Left lobe of liver (tissue), 2 donors: ENCODE results near the gene ITGB2. TPM values are rescaled to one million over a fixed set of nuclear protein-coding genes. Genes with fewer than 3 reads are reported as not detected.

ENCODE experiments used
- ATAC-seq: fragments of 200-7000 bp; cut with Tn5 transposase; one replicate; pipeline ENCODE4 v1.9.1; 2020; ENCODE audit warnings: mild to moderate bottlenecking, moderate library complexity
- DNase-seq: peaks from one replicate; pipeline ENCODE4 v3.0.0-alpha.2; 2020; ENCODE audit warnings: low spot score
- total RNA-seq: library from RNA; stranded (reverse); gene quantifications from one replicate; pipeline ENCODE4 v1.2.1, GENCODE V29; 2021
- donor health status: DM: no; HTN: no; CAD: no; lungs with moderate emphysema.
- donor health status: DM: no; HTN: yes; CAD: no.

ITGB2 gene
- total RNA-seq: 13.6 TPM

DNA sequence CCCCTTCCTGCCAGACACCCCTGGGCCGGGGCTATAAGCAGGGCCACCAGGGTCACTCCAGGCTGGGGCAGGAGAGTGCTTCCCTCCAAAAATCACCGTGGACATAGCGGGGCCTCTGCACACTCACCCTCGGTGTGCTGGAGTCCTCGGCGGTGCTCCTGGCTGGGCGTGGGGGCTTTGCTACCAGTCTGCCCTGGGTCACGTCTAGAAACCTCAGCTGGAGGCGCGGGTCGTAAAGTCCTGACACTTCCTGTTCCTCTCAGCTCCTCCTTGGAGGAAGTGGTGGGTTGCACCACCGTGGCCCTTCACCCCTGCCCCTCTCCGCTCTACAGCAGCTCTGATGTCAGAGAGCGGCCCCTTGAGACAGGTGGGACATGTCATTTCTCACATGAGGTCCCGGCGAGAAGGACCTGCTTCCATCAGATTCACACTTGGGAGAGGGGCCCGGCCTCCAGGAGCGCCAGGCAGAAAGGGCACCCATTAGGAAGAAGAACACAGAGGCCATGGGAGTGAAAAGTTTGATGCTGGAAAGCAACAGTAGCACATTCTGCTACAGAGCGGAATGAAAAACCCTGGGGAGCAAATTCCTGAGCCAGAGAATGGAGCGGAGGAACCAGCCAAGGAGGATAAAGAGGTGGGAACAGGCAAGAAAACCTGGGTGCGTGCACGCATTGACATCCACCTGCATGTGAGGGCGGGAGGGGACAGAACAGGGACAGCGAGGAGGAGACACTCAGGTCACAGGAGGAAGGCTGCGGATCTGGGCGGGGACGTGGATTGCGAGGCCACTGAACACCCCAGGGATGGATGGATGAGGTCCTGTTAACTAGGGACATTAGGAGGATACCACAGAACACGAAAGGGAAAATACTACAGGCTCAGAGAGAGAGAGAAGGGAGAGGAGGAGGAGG is at the start of gene ITGB2:
TSS of gene ITGB2 (minus strand) at position 206 of the 911 bp plus-strand sequence. CDS start 10,117 bp downstream, outside the sequence.
- ATAC-seq (no peak), DNase-seq (no peak)

GRCh38 chr21:44969931-44970755 is 49.4 kb upstream of the ITGB2 start:
- no peak for ATAC-seq

DNA sequence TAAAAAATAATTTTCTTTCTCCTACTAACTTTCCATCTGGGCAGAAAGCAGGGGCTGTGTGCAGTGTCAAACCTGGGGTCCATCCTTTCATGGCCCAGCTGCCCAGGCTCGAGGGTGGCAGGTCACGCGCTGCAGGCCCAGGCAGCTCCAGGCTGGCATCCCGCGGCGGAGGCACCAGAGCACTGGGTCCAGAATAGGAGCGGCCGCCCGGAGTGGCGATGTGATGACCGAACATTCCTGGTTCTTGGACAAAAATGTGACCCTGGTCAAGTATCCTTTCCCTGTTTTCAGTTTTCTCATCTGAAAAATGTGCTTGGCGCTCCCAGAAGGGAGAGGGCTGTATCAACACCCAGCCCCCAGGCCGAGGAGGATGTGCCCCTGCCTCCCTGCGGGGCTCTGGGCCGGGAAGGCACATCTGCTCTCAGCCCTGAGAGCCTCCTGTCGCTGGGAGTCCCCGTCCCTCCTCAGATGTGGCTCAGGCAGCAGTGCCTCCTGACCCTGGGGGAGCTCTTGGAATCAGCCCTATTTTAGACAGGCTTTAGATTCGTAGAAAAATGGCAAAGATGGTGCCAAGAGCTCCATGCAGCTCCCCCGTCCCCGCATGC is 48.5 kb upstream of the ITGB2 start:
- no peak for DNase-seq
- ATAC-seq: no peak

More at GRCh38 chr21:44969931-44970755, 49.4 kb upstream of the ITGB2 start:
- DNase-seq: no peak

- ATAC-seq (peak; percentile 31), DNase-seq (no peak)
Observed at GRCh38 chr21:44967082-44968047, 46.7 kb upstream of the ITGB2 start.

DNA sequence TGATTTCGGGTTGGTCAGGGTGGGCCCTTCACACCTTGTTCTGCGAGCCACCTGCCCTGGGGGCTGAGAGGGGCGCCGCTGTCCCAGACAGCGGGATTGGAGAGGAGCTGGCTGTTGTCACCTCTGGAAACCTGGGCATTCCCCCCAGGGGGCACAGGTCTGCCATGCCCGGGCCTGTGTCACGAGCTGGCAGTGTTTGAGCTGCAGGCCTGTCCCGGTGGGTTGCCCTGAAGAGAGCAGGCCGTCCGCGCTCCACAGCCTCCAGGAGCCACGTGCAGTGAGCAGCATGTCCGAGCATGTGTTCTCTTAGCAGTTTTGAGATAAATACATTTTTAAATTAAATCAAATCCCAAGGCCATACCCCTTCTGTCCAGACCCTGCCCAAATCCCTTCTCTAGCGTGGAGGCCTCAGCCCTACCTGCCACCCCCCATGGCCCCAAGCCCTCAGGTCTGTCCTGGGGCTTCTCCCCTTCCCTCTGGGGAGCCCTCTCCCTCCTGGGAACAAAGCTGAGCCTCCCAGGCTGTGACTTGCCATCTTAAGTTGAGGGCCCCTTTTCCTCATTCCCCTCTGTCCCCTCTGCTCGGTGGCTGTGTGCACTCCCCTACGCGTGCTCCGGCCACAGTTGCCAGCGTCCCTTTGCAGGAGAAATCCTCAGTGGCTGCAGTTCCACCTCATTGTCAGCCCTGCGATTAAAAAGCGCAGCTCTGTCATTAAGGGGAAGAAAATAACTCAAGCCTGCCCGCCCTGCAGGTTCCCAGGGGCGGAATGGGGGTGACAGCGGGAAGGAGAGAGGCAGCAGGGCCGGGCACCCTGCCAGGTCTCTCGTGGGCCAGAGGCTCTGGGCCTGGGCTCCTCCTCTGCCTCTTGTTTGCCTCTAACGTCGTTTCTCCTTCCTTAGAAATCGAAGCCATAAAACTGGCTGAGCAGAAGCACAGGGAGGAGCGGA is 45.7 kb upstream of the ITGB2 start:
- no peak for ATAC-seq
- no peak for DNase-seq

- DNase-seq (no peak), ATAC-seq (no peak)
Observed at GRCh38 chr21:44965251-44966022, 44.7 kb upstream of the ITGB2 start.

DNA sequence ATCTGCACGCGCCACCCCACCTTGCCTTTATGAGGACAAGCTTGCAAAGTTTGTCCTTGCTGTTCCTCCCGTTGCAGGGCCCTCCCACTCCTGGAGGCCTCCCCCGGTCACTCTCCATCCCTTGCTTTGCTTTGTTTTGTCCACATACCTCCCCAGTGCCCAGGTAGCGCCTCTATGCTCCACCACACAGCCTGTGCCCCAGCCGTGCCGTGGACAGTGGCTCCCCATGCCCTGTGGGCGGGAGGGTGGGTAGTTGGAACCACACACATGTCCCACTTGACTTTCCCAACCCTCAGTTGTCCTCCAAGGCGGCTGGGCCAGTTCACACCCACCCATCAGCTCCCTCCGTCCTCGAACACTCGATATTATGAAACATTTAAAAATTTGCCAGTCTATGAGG is 43.7 kb upstream of the ITGB2 start:
- no peak for DNase-seq
- no peak for ATAC-seq

- DNase-seq (no peak), ATAC-seq (no peak)
Observed at GRCh38 chr21:44962403-44962966, 41.8 kb upstream of the ITGB2 start.

GRCh38 chr21:44960141-44961092 is 39.7 kb upstream of the ITGB2 start:
- no peak for ATAC-seq
- no peak for DNase-seq

GRCh38 chr21:44959376-44960091 is 38.8 kb upstream of the ITGB2 start:
- ATAC-seq (no peak), DNase-seq (no peak)

GRCh38 chr21:44958471-44959191 is 37.9 kb upstream of the ITGB2 start:
- ATAC-seq (peak; percentile 82), DNase-seq (peak; percentile 80)

GRCh38 chr21:44957901-44958451 is 37.3 kb upstream of the ITGB2 start:
- DNase-seq: no peak
- ATAC-seq: no peak

DNA sequence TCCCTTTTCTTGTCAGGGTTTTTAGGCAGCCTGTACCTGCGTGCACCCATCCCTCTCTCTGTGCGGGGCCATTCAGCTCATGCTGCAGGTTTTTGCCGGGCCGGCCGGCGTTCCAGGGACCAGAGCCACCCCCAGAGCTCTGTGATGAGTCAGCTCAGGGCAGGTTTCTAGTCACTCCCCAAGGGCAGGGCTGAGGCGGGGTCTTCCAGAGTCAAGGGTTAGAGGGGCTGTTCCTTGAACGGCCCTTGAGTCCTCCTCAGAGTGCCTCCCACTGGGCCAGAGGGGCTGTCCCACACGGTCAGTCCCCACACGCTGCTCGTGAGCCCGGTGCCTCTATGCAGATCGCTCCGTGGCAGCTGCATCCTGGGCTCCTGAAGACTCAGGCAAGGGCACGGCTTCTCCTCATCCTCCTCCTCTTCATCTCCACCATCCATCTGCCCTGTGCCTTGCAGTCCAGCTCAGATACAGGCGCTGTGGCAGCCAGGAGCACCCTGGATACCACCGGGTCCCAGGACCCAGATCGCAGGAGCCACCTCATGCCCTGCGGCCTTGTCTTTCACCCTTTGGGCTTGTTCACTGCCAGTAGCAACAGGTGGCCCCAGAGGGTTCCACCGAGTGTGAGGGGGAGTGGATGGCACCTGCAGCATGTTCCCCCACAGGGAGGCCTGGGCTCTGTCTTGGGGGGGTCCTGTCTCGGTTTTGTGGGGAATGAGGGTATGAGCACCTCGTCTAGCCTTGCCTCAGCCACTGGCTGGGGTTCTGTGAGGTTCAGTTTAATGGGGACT is 36.5 kb upstream of the ITGB2 start:
- DNase-seq (no peak), ATAC-seq (no peak)

- ATAC-seq: no peak
Observed at GRCh38 chr21:44956356-44957046, 35.8 kb upstream of the ITGB2 start.

More at GRCh38 chr21:44956356-44957046, 35.8 kb upstream of the ITGB2 start:
- DNase-seq: no peak
